GM21737 (cell line): Measurements from ENCODE around the gene CCDC13.
"Not testable (repeated sequence)": the region's sequence is repeated elsewhere in the genome, so short reads cannot be mapped to it uniquely, and the experiment has no call there.

Experiments
- ATAC-seq: cut with Tn5 transposase; IDR thresholded peaks from one replicate; pipeline ENCODE4 v1.9.1; 2021; ENCODE audit warnings: mild to moderate bottlenecking, moderate library complexity; ENCODE audit not compliant: unreplicated experiment

The CCDC13 gene

GRCh38 chr3:42772670-42773408 is at the start of gene CCDC13:
TSS of gene CCDC13 (minus strand) at chr3:42773253. CDS start at chr3:42758345, 14,908 bp downstream.
- peak; percentile 96 for ATAC-seq

GRCh38 chr3:42822828-42823227 is 49.8 kb upstream of the CCDC13 start:
- ATAC-seq: no peak

- no peak for ATAC-seq
These were observed 47.6 kb upstream of the CCDC13 start for GRCh38 chr3:42820746-42821051.

GRCh38 chr3:42819351-42819965 is 46.4 kb upstream of the CCDC13 start:
- ATAC-seq: no peak

GRCh38 chr3:42815826-42816225 is 42.8 kb upstream of the CCDC13 start:
- no peak for ATAC-seq

GRCh38 chr3:42814914-42815507 is 42.0 kb upstream of the CCDC13 start:
- no peak for ATAC-seq

- ATAC-seq: no peak
These were observed 41.2 kb upstream of the CCDC13 start for GRCh38 chr3:42814246-42814645.

GRCh38 chr3:42811118-42811883 is 38.2 kb upstream of the CCDC13 start:
- not testable (repeated sequence) for ATAC-seq

GRCh38 chr3:42810706-42811105 is 37.7 kb upstream of the CCDC13 start:
- ATAC-seq: not testable (repeated sequence)

- ATAC-seq: no peak
These were observed 36.1 kb upstream of the CCDC13 start, which contains the start of gene ACKR2 for GRCh38 chr3:42809202-42809601. TSS of gene ACKR2 (plus strand) at chr3:42809445. CDS start at chr3:42864503, 55,058 bp downstream.

GRCh38 chr3:42807929-42808328 is 34.9 kb upstream of the CCDC13 start:
- ATAC-seq: no peak

GRCh38 chr3:42805141-42805821 is 32.2 kb upstream of the CCDC13 start:
- ATAC-seq: no peak

GRCh38 chr3:42804831-42805132 is 31.7 kb upstream of the CCDC13 start:
- no peak for ATAC-seq

GRCh38 chr3:42804106-42804830 is 31.2 kb upstream of the CCDC13 start, which contains the start of gene HIGD1A:
TSS of gene HIGD1A (minus strand) at chr3:42804490. CDS start at chr3:42794253, 10,237 bp downstream.
- peak; percentile 99 for ATAC-seq

- peak; percentile 26 for ATAC-seq
These were observed 30.5 kb upstream of the CCDC13 start for GRCh38 chr3:42803414-42804105.

GRCh38 chr3:42802876-42803413 is 29.9 kb upstream of the CCDC13 start:
- ATAC-seq: no peak

GRCh38 chr3:42801784-42802183 is 28.7 kb upstream of the CCDC13 start:
- no peak for ATAC-seq

GRCh38 chr3:42801048-42801620 is 28.1 kb upstream of the CCDC13 start:
- no peak for ATAC-seq

- no peak for ATAC-seq
These were observed 27.2 kb upstream of the CCDC13 start for GRCh38 chr3:42800251-42800650.
